Transverse colon (tissue), 3 donors: ENCODE data around the gene PRKG1.

ENCODE experiments used
- CTCF ChIP-seq, 5 experiments: fragments of 200-600 bp in 3 of 5; fragments of 450-650 bp in 2 of 5; sonication (generic) in 3 of 5; IDR thresholded peaks; 1 replicate in 2 of 5; 2 replicates in 3 of 5; pipeline ENCODE4 v1.5.1; 2016 to 2017; ENCODE audit warnings: antibody characterized with exemption in 5 of 5, inconsistent platforms in 3 of 5, mild to moderate bottlenecking in 2 of 5, moderate library complexity in 1 of 5
- POLR2A ChIP-seq: fragments of 450-650 bp; IDR thresholded peaks from one replicate; pipeline ENCODE4 v1.6.1; 2016; ENCODE audit warnings: antibody characterized with exemption, mild to moderate bottlenecking, moderate library complexity

GRCh38 chr10:51544933-51545332 is 470.6 kb downstream of the PRKG1 start:
- TF ChIP-seq POLR2A (no peak), CTCF (IDR thresholded peaks at IDR 0.05) (no peak)
